Measurements from ENCODE around the gene REG3A.

The REG3A gene

GRCh38 chr2:79116997-79117928 is 42.3 kb downstream of the REG3A start:
- no peak for DNase-seq

DNA sequence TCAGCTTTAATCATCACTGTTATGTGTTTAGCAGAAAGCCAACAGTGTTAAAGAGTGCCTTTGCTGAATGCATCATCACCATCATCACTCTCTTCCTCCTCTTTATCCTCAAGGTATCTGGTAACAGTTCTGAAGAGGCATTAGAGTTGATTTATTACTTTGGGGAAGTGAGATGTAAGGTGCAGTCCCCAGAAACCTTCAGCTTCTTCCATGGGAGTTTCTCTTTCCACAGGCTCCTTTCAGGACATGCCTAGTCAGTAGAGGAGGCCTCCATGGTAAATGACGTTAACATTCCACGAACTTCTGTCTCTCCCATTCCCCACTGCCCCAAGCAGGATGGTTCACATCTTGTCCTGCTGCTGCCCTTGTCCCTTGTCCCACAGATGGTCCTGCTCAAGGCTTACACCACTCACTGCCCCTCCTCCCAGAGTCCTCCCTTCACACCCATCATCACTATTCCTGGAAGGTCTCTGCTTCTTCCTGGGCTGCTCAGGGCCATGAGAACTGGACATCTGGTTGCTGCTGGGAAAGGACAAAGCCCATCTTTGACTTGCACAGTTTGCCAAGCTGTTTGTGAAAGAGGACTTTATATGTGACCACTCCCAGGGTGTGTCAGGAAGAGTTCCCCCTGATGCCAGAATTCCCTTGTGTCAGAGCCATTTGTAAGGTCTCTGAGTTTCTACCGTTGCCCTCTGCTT is 44.6 kb downstream of the REG3A start:
- no peak for DNase-seq

DNA sequence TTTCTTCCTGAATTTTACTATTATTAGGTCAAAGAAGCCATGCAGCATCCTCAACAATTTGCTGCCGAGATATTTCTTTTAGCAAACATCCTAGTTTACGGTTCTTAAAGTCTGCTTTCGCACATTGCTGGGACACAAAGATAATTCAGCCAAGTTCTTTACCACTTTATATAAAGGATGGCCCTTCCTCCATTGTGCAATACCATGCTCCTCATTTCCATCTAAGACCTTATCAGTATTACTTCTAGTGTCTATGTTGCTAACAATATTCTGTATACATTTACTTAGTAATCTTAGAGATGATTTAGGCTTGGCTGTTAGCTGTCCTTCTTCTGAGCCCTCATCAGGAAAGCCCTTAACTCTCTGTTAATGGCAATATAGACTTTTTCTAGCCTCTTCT is 47.3 kb downstream of the REG3A start:
- DNase-seq: no peak

Measured in fibroblast of skin of right quadriceps (primary cell).